GM21381 (cell line): ENCODE data around the gene CAMK2B.

Experiments
- ATAC-seq: cut with Tn5 transposase; IDR thresholded peaks from one replicate; pipeline ENCODE4 v1.9.1; 2021; ENCODE audit warnings: mild to moderate bottlenecking, moderate library complexity; ENCODE audit not compliant: unreplicated experiment

CAMK2B gene

GRCh38 chr7:44325201-44325671 lies at the start of gene CAMK2B:
TSS of gene CAMK2B (minus strand) at chr7:44325594. CDS start at chr7:44325421, 173 bp downstream.
- ATAC-seq: no peak

GRCh38 chr7:44374007-44374763 lies 48.8 kb upstream of the CAMK2B start:
- ATAC-seq: no peak

GRCh38 chr7:44373418-44373740 lies 48.0 kb upstream of the CAMK2B start:
- no peak for ATAC-seq

- no peak for ATAC-seq
Observed at GRCh38 chr7:44372560-44373417, 47.4 kb upstream of the CAMK2B start.

GRCh38 chr7:44368885-44369284 lies 43.5 kb upstream of the CAMK2B start:
- ATAC-seq: no peak

- no peak for ATAC-seq
Observed at GRCh38 chr7:44368455-44368854, 43.1 kb upstream of the CAMK2B start.

GRCh38 chr7:44367475-44368043 lies 42.2 kb upstream of the CAMK2B start:
- ATAC-seq: no peak

- ATAC-seq: no peak
Observed at GRCh38 chr7:44366986-44367385, 41.6 kb upstream of the CAMK2B start.

GRCh38 chr7:44353668-44354067 lies 28.3 kb upstream of the CAMK2B start:
- no peak for ATAC-seq

GRCh38 chr7:44348851-44349781 lies 23.7 kb upstream of the CAMK2B start:
- ATAC-seq: no peak

GRCh38 chr7:44348300-44348699 lies 22.9 kb upstream of the CAMK2B start:
- no peak for ATAC-seq

- ATAC-seq: no peak
Observed at GRCh38 chr7:44347546-44348114, 22.2 kb upstream of the CAMK2B start.

GRCh38 chr7:44346063-44346462 lies 20.7 kb upstream of the CAMK2B start:
- ATAC-seq: no peak

- no peak for ATAC-seq
Observed at GRCh38 chr7:44341401-44341800, 16.0 kb upstream of the CAMK2B start.

- ATAC-seq: no peak
Observed at GRCh38 chr7:44338600-44338999, 13.2 kb upstream of the CAMK2B start.

GRCh38 chr7:44336491-44336890 lies 11.1 kb upstream of the CAMK2B start:
- ATAC-seq: no peak

- no peak for ATAC-seq
Observed at GRCh38 chr7:44335184-44335583, 9.8 kb upstream of the CAMK2B start.

GRCh38 chr7:44334734-44335097 lies 9.3 kb upstream of the CAMK2B start:
- ATAC-seq: no peak

- no peak for ATAC-seq
Observed at GRCh38 chr7:44333911-44334733, 8.7 kb upstream of the CAMK2B start.

GRCh38 chr7:44331682-44332081 lies 6.3 kb upstream of the CAMK2B start:
- ATAC-seq: no peak
